GM19238 (cell line): ENCODE measurements around the gene MAP3K4.

Experiments
- DNase-seq: peaks from one replicate; pipeline ENCODE4 v3.0.0; 2011; ENCODE audit warnings: low spot score; ENCODE audit not compliant: insufficient read length

The MAP3K4 gene

DNA sequence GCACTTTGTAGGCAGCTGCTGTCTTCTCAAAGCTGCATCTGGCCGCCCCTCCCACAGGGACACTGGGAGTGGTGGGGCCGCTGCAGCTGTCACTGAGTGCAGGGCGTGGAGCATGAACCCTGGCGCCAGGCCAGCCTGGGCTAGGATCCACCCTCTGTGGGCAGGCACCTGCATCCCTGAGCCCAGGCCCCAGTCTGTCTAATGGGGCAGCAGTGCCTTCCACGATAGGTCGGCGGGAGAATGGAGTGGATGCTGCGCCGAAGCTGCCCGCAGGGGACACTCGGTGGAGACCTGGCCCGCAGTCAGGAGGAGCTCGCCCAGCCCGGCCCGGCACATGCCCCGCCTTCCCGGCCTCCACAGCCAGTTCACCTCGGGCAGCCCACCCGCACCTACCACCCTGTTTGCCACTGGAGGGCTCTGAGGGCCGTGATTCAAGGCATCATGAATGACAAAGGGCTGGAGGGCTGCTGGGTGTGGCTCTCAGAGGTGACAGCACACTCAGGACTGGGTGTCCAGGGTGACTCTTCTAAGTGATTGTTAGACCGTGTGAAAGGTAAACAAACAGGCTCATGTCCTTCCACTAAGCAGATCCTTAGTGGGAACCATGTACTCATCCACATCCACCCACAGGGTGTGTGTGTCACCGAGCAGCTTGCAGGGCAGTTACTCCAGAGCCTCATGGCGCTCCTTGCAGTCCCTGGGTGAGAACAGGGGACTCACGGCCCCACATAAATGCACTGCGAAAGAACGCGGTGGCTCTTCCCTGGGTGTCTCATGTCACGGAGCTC lies 148.4 kb downstream of the MAP3K4 start:
- no peak for DNase-seq

DNA sequence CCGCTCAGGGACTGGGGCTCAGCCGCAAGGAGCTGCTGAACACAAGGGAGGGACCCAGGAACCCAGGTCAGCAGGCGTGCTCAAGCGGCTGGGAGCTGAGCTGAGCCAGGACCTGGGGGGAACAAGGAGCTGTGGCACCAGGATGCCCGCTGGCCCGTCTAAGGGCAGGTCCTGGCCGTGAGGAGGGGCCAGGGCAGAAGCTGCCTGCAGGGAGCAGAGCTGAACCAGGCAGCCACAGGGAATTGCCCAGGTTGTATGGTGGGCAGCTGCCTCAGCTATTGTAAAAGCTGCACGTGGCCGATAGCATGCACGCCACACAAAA lies 148.9 kb downstream of the MAP3K4 start:
- no peak for DNase-seq

- no peak for DNase-seq
Observed at GRCh38 chr6:161141173-161141572, 149.6 kb downstream of the MAP3K4 start.

DNA sequence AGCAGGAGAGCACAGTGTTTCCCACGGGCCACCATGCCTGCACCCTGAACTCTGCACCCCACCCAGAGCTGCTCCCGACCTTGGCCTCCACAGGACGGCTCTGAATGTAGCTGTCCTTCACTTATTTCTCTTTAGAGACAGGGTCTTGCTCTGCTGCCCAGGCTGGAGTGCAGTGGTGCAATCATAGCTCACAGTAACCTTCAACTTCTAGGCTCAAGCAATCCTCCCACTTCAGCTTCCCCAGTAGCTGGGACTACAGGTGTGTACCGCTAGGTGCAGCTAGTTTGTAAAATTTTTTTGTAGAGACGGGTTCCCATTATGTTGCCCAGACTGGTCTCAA lies 151.4 kb downstream of the MAP3K4 start:
- no peak for DNase-seq

DNA sequence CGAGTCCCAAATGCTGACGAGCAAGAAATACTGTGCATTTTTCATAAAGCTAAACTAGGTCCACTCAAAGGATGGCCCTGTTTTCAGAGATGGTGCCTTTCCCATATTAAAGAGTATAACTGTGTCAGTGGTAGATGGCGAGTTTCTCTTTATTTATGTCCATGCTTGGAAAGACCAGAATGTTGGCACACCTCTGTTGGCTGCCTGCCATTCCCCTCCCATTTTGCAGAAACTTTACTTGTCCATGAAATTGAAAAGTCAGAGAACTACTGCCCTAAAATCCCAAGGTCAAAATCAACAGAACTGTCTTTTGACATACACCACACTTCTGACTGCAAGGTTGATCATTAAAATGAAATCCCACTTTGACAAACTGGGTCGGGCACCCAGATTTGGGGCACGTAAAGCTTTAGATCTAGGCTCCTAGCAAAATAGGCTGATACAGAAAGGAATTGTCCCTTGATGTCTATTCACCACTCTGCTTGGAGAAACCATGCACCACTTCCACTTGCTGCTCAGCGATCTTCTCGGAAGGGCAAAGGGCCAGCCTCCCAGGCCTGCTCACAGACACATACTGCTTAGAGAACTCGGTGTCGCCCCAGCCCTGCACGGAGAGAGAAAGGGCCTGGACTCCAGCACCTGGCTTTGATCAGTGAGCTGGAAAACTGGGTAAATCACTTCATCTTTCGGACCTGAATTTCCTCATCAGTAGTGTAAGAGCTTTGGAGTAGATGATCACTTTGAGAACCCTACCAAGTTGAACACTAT lies 152.3 kb downstream of the MAP3K4 start:
- no peak for DNase-seq

GRCh38 chr6:161150136-161150535 lies 158.6 kb downstream of the MAP3K4 start:
- no peak for DNase-seq

GRCh38 chr6:161150566-161150965 lies 159.0 kb downstream of the MAP3K4 start:
- DNase-seq: no peak

DNA sequence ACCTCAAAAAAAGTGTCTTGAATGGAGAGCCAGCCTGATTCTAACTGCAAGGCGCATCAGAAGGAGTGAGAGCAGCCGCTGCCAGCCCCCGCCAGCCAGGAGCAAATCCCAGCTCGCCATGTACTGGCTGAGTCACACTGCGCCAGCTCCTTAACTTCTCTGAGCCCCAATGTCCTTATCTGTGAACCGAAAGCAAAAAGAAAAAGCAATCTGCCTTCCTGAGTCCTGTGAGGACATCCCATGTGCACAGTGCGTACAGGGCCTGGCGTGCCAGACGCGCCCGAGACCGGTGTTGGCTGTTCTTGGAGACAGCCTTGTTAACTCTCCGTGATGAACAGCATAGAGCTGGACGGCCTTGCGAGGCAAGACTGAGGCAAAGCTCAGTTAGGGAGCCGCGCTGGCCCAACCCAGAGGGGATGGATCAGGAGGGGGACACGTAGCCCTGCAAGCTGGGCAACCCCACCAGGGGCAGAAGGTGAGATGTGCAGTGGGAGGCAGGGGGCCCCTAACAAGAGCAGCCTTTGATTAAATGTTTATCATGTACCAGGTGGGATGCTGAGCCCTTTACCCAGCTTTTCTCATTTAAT lies 159.6 kb downstream of the MAP3K4 start:
- no peak for DNase-seq

- no peak for DNase-seq
Observed at GRCh38 chr6:161151660-161152526, 160.3 kb downstream of the MAP3K4 start.

DNA sequence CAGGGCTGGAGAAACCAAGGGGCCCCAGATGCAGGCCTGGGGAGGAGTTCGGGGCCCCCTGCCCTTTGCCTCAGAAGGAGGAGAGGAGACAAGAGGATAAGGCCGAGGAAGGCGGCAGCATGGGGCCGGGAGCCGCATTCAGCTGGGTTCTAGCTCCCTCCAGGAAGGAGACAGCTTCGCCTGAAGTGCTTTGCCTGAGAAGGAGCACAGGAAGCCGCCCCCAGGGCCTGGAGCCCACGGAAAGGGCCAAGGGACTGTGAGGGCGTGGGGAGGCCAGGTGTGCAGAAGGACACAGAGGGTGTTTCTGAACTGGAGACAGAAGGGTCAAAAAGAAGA lies 160.9 kb downstream of the MAP3K4 start:
- no peak for DNase-seq

- no peak for DNase-seq
Observed at GRCh38 chr6:161152907-161153662, 161.5 kb downstream of the MAP3K4 start.

GRCh38 chr6:161153725-161154124 lies 162.2 kb downstream of the MAP3K4 start:
- no peak for DNase-seq

- DNase-seq: no peak
Observed at GRCh38 chr6:161154796-161155335, 163.3 kb downstream of the MAP3K4 start.

- no peak for DNase-seq
Observed at GRCh38 chr6:161161121-161161520, 169.6 kb downstream of the MAP3K4 start.

GRCh38 chr6:161161889-161162624 lies 170.5 kb downstream of the MAP3K4 start:
- DNase-seq: no peak

- no peak for DNase-seq
Observed at GRCh38 chr6:161162722-161163121, 171.2 kb downstream of the MAP3K4 start.

DNA sequence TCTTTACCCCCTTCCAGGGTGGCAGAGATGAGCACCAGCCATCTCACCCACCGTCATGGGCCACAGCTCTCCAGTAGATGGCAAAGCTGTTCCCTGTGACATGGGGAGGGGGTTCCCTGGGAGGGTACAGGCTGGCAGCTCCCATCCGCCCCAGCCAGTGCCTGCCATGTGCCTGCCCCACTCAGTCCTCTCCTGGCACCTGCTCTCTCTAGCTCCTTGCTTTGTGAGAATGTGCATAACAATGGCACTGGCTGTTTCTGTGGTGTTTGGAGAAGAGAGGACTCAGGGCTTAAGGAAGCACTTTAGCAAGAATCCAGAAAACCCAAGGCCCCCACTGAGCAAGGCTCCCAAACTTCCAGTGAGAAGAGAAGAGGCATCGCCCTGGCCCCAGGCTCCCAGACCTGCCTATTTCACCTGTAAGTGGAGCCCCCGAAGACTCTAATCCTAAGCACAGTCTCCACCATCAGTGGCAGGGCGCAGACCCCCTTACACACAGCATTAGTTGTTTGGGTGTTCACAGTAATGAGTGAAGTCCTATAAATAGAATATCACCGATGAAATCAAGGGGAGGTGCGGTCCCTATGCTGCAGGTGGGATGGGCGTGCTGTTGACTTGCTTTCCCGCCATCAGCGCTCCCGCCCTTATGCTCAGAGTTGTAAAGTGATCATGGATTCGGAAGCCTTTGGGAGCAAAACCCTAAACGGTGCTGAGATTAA lies 172.1 kb downstream of the MAP3K4 start:
- DNase-seq: no peak

- no peak for DNase-seq
Observed at GRCh38 chr6:161164182-161164625, 172.6 kb downstream of the MAP3K4 start.

DNA sequence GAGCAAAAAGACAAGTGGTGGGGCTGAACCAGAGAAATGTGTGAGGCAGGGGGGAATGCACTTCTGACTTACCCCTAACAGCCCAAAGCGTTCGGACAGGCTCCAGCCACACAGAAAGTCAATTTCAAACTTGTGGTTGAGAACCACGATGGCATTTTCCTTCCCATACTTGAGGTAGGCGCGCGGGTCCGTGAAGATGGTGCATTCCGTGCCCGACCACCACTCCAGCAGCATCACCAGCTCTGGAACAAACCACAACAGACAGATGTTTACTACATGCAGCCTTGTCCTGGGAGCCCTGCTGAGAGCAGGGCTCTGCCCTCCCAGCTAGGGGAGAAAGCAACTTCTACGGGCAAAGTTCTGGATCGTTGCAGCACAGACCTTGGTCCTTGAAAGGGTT lies 174.6 kb downstream of the MAP3K4 start:
- DNase-seq: no peak
